CD14-positive monocyte (primary cell): Measurements from ENCODE around the gene APOE. TPM values are rescaled to one million over a fixed set of nuclear protein-coding genes. Genes with fewer than 3 reads are reported as not detected.
"Not testable (repeated sequence)": the region's sequence is repeated elsewhere in the genome, so short reads cannot be mapped to it uniquely, and the experiment has no call there.

Experiments
- DNase-seq, 3 donors: peaks; one replicate each; pipeline ENCODE4 v3.0.0-alpha.2; 2011 to 2022
- H2AFZ ChIP-seq: 2 replicates; pipeline ENCODE4 v1.6.0; 2012; ENCODE audit warnings: mild to moderate bottlenecking, low read depth, low read length, inconsistent platforms; ENCODE audit not compliant: insufficient read depth, poor library complexity, severe bottlenecking
- H3K27ac ChIP-seq, 2 donors: 1 replicate in 1 of 2; 2 replicates in 1 of 2; pipeline ENCODE4 v1.5.1; 2012 to 2013; ENCODE audit warnings: low read length in 2 of 2, control low read depth in 1 of 2, inconsistent platforms in 1 of 2, low read depth in 1 of 2, mild to moderate bottlenecking in 1 of 2
- H3K27me3 ChIP-seq, 2 donors: one replicate each; pipeline versions ENCODE4 v1.6.0 to v1.6.1; 2011 to 2013; ENCODE audit warnings: low read length in 2 of 2; ENCODE audit not compliant: control insufficient read depth in 2 of 2, insufficient read depth in 2 of 2
- H3K36me3 ChIP-seq, 2 donors: replicated peaks in 1 of 2; 1 replicate in 1 of 2; 2 replicates in 1 of 2; pipeline versions ENCODE4 v1.5.1 to v1.6.1; 2012 to 2013; ENCODE audit warnings: low read length in 2 of 2, control low read depth in 1 of 2, inconsistent platforms in 1 of 2, mild to moderate bottlenecking in 1 of 2; ENCODE audit not compliant: insufficient read depth in 2 of 2, control insufficient read depth in 1 of 2
- H3K4me1 ChIP-seq, 2 donors: 1 replicate in 1 of 2; 2 replicates in 1 of 2; pipeline versions ENCODE4 v1.5.1 to v1.6.1; 2012 to 2013; ENCODE audit warnings: low read length in 2 of 2, control low read depth in 1 of 2, inconsistent platforms in 1 of 2, mild to moderate bottlenecking in 1 of 2, moderate library complexity in 1 of 2; ENCODE audit not compliant: insufficient read depth in 2 of 2, control insufficient read depth in 1 of 2
- H3K4me2 ChIP-seq: replicated peaks from 2 replicates; pipeline ENCODE3; 2012; ENCODE audit warnings: low read length, moderate library complexity, mild to moderate bottlenecking; ENCODE audit not compliant: poor library complexity, severe bottlenecking; ENCODE audit errors: extremely low read depth
- H3K4me3 ChIP-seq, 3 experiments: fragments of 200-600 bp in 1 of 3; sonication (generic) in 1 of 3; replicated peaks in 1 of 3; 1 replicate in 2 of 3; 2 replicates in 1 of 3; pipeline ENCODE4 v1.5.1; 2011 to 2013; ENCODE audit warnings: low read length in 3 of 3, mild to moderate bottlenecking in 3 of 3, control low read depth in 2 of 3, low read depth in 2 of 3, inconsistent platforms in 1 of 3, moderate library complexity in 1 of 3
- H3K79me2 ChIP-seq: 2 replicates; pipeline ENCODE4 v1.6.0; 2012; ENCODE audit warnings: mild to moderate bottlenecking, control low read depth, inconsistent platforms, low read length, moderate library complexity; ENCODE audit not compliant: insufficient read depth
- H3K9ac ChIP-seq: 2 replicates; pipeline ENCODE4 v1.6.0; 2017; ENCODE audit warnings: low read length, mild to moderate bottlenecking; ENCODE audit not compliant: insufficient read depth, poor library complexity, severe bottlenecking
- H3K9me3 ChIP-seq, 2 donors: replicated peaks in 1 of 2; 1 replicate in 1 of 2; 2 replicates in 1 of 2; pipeline versions ENCODE4 v1.5.1 to v1.6.1; 2012 to 2013; ENCODE audit warnings: low read length in 2 of 2, control low read depth in 1 of 2; ENCODE audit not compliant: control insufficient read depth in 1 of 2, insufficient read depth in 1 of 2
- H4K20me1 ChIP-seq: 2 replicates; pipeline ENCODE4 v1.6.0; 2012; ENCODE audit warnings: mild to moderate bottlenecking, low read length, control low read depth, moderate library complexity; ENCODE audit not compliant: insufficient read depth
- H3K27ac Mint-ChIP-seq, 7 donors: one replicate each; pipeline ENCODE4 v1.8.0; 2020; ENCODE audit warnings: mild to moderate bottlenecking in 7 of 7, mixed read lengths in 7 of 7, moderate library complexity in 6 of 7, inconsistent platforms in 2 of 7
- H3K27me3 Mint-ChIP-seq, 3 donors: one replicate each; pipeline ENCODE4 v1.8.0; 2021 to 2022; ENCODE audit warnings: low read depth in 3 of 3, mild to moderate bottlenecking in 3 of 3, mixed read lengths in 3 of 3, moderate library complexity in 3 of 3, inconsistent platforms in 1 of 3
- H3K36me3 Mint-ChIP-seq, 2 donors: one replicate each; pipeline ENCODE4 v1.8.0; 2020; ENCODE audit warnings: mixed read lengths in 2 of 2, inconsistent platforms in 1 of 2, mild to moderate bottlenecking in 1 of 2
- H3K4me1 Mint-ChIP-seq: one replicate; pipeline ENCODE4 v1.8.0; 2020; ENCODE audit warnings: mild to moderate bottlenecking, mixed read lengths
- H3K4me3 Mint-ChIP-seq, 2 donors: one replicate each; pipeline ENCODE4 v1.8.0; 2020; ENCODE audit warnings: mild to moderate bottlenecking in 2 of 2, mixed read lengths in 2 of 2, moderate library complexity in 1 of 2
- H3K9me3 Mint-ChIP-seq, 7 donors: one replicate each; pipeline ENCODE4 v1.8.0; 2020 to 2022; ENCODE audit warnings: mixed read lengths in 7 of 7, mild to moderate bottlenecking in 6 of 7, moderate library complexity in 6 of 7, inconsistent platforms in 2 of 7
- WGBS: methylation state at CpG from one replicate; pipeline ENCODE4 v1.1.5; 2013; ENCODE audit warnings: missing lambda C conversion rate; ENCODE audit not compliant: insufficient coverage; 5-methylcytosine and 5-hydroxymethylcytosine counted together
- intact Hi-C, 2 donors: fragments of 100-400 bp; cut with micrococcal nuclease; formaldehyde crosslinking; loops; one replicate each; pipeline versions ENCODE4 v1.15.0 to v1.15.1; 2023
- polyA plus RNA-seq, 3 donors: library from polyadenylated mRNA; depleted of rRNA in 1 of 3; unstranded in 2 of 3; stranded (reverse) in 1 of 3; fragments of 300-500 nt in 2 of 3; fragments of >200 nt in 1 of 3; fragmentation: Illumina TruSeq in 2 of 3; gene quantifications; 1 replicate in 2 of 3; 2 replicates in 1 of 3; pipeline ENCODE4 v1.2.3, GENCODE V29; 2012 to 2021
- TF ChIP-seq, protein P1 (sequence below): fragments of 200-600 bp; IDR thresholded peaks from one replicate; pipeline ENCODE4 v1.8.0; 2022; ENCODE audit warnings: antibody characterized with exemption, mild to moderate bottlenecking

APOE gene
- polyA plus RNA-seq, 3 donors, result 0.30 to 1.0 TPM; not detected in 1

- no peak overlapping the region for H3K9ac ChIP-seq
- H3K79me2 ChIP-seq, result no peaks in the 10 kb centered on the region
- Mint-ChIP-seq H3K27ac (no peak overlapping the region), H3K4me3 (no peak overlapping the region), H3K27me3 (peaks cover 0 to 5% (median 1%) of the 10 kb centered on the region in 3 donors), H3K9me3 (peaks cover 0 to 5% (median 2%) of the 10 kb centered on the region in 7 donors), H3K36me3 (peaks cover 1 to 31% of the 10 kb centered on the region in 2 donors), H3K4me1 (peaks cover 23% of the 10 kb centered on the region)
- H3K4me1 ChIP-seq, result peaks cover 19% of the 10 kb centered on the region in 2 donors
- no peak for DNase-seq
- H2AFZ ChIP-seq, result no peak overlapping the region
- H3K27ac ChIP-seq, result no peak overlapping the region
- no peaks in the 10 kb centered on the region for H3K27me3 ChIP-seq
- no peak overlapping the region for H3K4me3 ChIP-seq
- H3K4me2 ChIP-seq, result no peak overlapping the region
- no peaks in the 10 kb centered on the region for H3K36me3 ChIP-seq
- H4K20me1 ChIP-seq, result no peaks in the 10 kb centered on the region
- no peaks in the 10 kb centered on the region for H3K9me3 ChIP-seq
- no CpG with 5 or more reads among the region's 4 CpGs for WGBS
- TF ChIP-seq, protein P1, sequence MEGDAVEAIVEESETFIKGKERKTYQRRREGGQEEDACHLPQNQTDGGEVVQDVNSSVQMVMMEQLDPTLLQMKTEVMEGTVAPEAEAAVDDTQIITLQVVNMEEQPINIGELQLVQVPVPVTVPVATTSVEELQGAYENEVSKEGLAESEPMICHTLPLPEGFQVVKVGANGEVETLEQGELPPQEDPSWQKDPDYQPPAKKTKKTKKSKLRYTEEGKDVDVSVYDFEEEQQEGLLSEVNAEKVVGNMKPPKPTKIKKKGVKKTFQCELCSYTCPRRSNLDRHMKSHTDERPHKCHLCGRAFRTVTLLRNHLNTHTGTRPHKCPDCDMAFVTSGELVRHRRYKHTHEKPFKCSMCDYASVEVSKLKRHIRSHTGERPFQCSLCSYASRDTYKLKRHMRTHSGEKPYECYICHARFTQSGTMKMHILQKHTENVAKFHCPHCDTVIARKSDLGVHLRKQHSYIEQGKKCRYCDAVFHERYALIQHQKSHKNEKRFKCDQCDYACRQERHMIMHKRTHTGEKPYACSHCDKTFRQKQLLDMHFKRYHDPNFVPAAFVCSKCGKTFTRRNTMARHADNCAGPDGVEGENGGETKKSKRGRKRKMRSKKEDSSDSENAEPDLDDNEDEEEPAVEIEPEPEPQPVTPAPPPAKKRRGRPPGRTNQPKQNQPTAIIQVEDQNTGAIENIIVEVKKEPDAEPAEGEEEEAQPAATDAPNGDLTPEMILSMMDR, result no peak
- intact Hi-C loops, result no loop called here
Observed at GRCh38 chr19:44857837-44858236, 47.8 kb upstream of the APOE start.

GRCh38 chr19:44861576-44861975 lies 44.0 kb upstream of the APOE start:
- H3K9ac ChIP-seq, H3K9me3 Mint-ChIP-seq, H3K27ac ChIP-seq, H3K4me2 ChIP-seq, DNase-seq, H3K27me3 ChIP-seq, H2AFZ ChIP-seq, H3K79me2 ChIP-seq, H4K20me1 ChIP-seq, H3K27me3 Mint-ChIP-seq, H3K4me3 ChIP-seq, H3K36me3 ChIP-seq, H3K9me3 ChIP-seq, intact Hi-C loops, H3K4me3 Mint-ChIP-seq: not testable (repeated sequence)
- no CpG with 5 or more reads among the region's 3 CpGs for WGBS
- peaks cover 4 to 38% of the 10 kb centered on the region in 2 donors for H3K36me3 Mint-ChIP-seq
- peaks cover 13% of the 10 kb centered on the region for H3K4me1 Mint-ChIP-seq
- H3K4me1 ChIP-seq, result peaks cover 10 to 11% of the 10 kb centered on the region in 2 donors
- H3K27ac Mint-ChIP-seq, result peak overlapping the region in 1 of 7 donors; percentile 31
